ENCODE data around the gene MGARP. TPM values are rescaled to one million over a fixed set of nuclear protein-coding genes. Genes with fewer than 3 reads are reported as not detected.
A peak's percentile ranks its signal among the peaks of the same experiment; 100 is the strongest.

Gene MGARP
- total RNA-seq, 8 experiments from 2014 or later, result 0.36 to 1.6 (median 0.71) TPM; not detected in 1

GRCh38 chr4:139229534-139230039, 50.4 kb downstream of the MGARP start:
- in situ Hi-C loops (cut with MboI; ENCODE audit: low pct_unique_long_range_greater_than_20kb in 2 of 9, low sequenced_read_pairs in 9 of 9, unreplicated experiment in 9 of 9), result no loop called here
- Histone ChIP-seq H3K4me3 (no peak overlapping the region), H3K4me1 (replicated peaks in 1 of 2) (peaks cover 0 to 9% of the 10 kb centered on the region in 2 donors), H3K27ac (no peak overlapping the region)
- ATAC-seq (replicated peaks in 6 of 8), result peak in 5 of 8 experiments; percentile 45 to 85 (median 79)
- WGBS, 10 experiments, result 14 to 100% (median 41%) methylated on average over 1 to 3 of the region's 3 CpGs

GRCh38 chr4:139227729-139228404, 52.2 kb downstream of the MGARP start:
- peak in 1 of 8 experiments; percentile 38 for ATAC-seq (replicated peaks in 6 of 8)
- in situ Hi-C loops (cut with MboI; ENCODE audit: low pct_unique_long_range_greater_than_20kb in 2 of 9, low sequenced_read_pairs in 9 of 9, unreplicated experiment in 9 of 9), result no loop called here
- WGBS, 10 experiments, result 17 to 100% (median 67%) methylated on average over 1 of the region's 2 CpGs; no CpG with 5 or more reads in 5 of the 10 experiments
- no peaks in the 10 kb centered on the region for H3K4me1 ChIP-seq (replicated peaks in 1 of 2)
- H3K27ac ChIP-seq, result no peak overlapping the region
- H3K4me3 ChIP-seq, result no peak overlapping the region

GRCh38 chr4:139223682-139224317, 56.2 kb downstream of the MGARP start:
- Histone ChIP-seq H3K4me3 (no peak overlapping the region), H3K27ac (no peak overlapping the region), H3K4me1 (replicated peaks in 1 of 2) (no peaks in the 10 kb centered on the region)
- ATAC-seq (replicated peaks in 6 of 8), result no peak
- in situ Hi-C loops (cut with MboI; ENCODE audit: low pct_unique_long_range_greater_than_20kb in 2 of 9, low sequenced_read_pairs in 9 of 9, unreplicated experiment in 9 of 9), result no loop called here
- 42 to 93% (median 82%) methylated on average over 1 to 2 of the region's 2 CpGs; no CpG with 5 or more reads in 2 of the 10 experiments for whole genome bisulfite sequencing, 10 experiments

GRCh38 chr4:139222215-139222614, 57.8 kb downstream of the MGARP start:
- Histone ChIP-seq H3K4me1 (replicated peaks in 1 of 2) (no peaks in the 10 kb centered on the region), H3K4me3 (no peak overlapping the region), H3K27ac (no peak overlapping the region)
- in situ Hi-C loops (cut with MboI; ENCODE audit: low pct_unique_long_range_greater_than_20kb in 2 of 9, low sequenced_read_pairs in 9 of 9, unreplicated experiment in 9 of 9), result no loop called here
- 40 to 100% (median 93%) methylated on average over 1 to 5 of the region's 5 CpGs for WGBS, 10 experiments
- no peak for ATAC-seq (replicated peaks in 6 of 8)

GRCh38 chr4:139221687-139222086, 58.3 kb downstream of the MGARP start:
- 10 to 100% (median 90%) methylated on average over 1 to 5 of the region's 5 CpGs; no CpG with 5 or more reads in 1 of the 10 experiments for WGBS, 10 experiments
- no peak for ATAC-seq (replicated peaks in 6 of 8)

GRCh38 chr4:139219450-139220055, 60.5 kb downstream of the MGARP start:
- H3K4me1 ChIP-seq (replicated peaks in 1 of 2), result no peaks in the 10 kb centered on the region
- ATAC-seq (replicated peaks in 6 of 8), result no peak
- in situ Hi-C loops (cut with MboI; ENCODE audit: low pct_unique_long_range_greater_than_20kb in 2 of 9, low sequenced_read_pairs in 9 of 9, unreplicated experiment in 9 of 9), result no loop called here
- no peak overlapping the region for H3K4me3 ChIP-seq
- WGBS, 10 experiments, result 0 to 90% (median 83%) methylated on average over 1 to 2 of the region's 4 CpGs; no CpG with 5 or more reads in 7 of the 10 experiments
- H3K27ac ChIP-seq, result no peak overlapping the region

More at GRCh38 chr4:139221687-139222086, 58.3 kb downstream of the MGARP start:
- H3K4me1 ChIP-seq (replicated peaks in 1 of 2), result no peaks in the 10 kb centered on the region
- no peak overlapping the region for H3K4me3 ChIP-seq
- no peak overlapping the region for H3K27ac ChIP-seq
- in situ Hi-C loops (cut with MboI; ENCODE audit: low pct_unique_long_range_greater_than_20kb in 2 of 9, low sequenced_read_pairs in 9 of 9, unreplicated experiment in 9 of 9), result no loop called here

Other genes with a start within 250 kb of the MGARP start
- gene ELF2, start 103.0 kb downstream of the MGARP start, total RNA-seq, result 100 to 1,000 TPM in 1 of 8 experiments, 10 to 100 TPM in 7; 32.9 to 198 (median 53.4) TPM
- gene NAA15, start 21.3 kb upstream of the MGARP start, total RNA-seq, result 10 to 100 TPM; 25.6 to 67.1 (median 30.3) TPM
- gene NDUFC1, start 22.3 kb upstream of the MGARP start, total RNA-seq, result 10 to 100 TPM; 57.6 to 96.9 (median 78.0) TPM
- 10 to 100 TPM in 3 of 8 experiments, 1 to 10 TPM in 5; 4.1 to 21.7 (median 8.0) TPM for gene RAB33B, start 173.9 kb upstream of the MGARP start, total RNA-seq

All from motor neuron (in vitro differentiated cells).